K562 (cell line): ENCODE data around the gene BFSP2. TPM values are rescaled to one million over a fixed set of nuclear protein-coding genes. Genes with fewer than 3 reads are reported as not detected.

Experiments used
- ATAC-seq: fragments of 200-7000 bp; cut with Tn5 transposase; 3 replicates; pipeline ENCODE4 v1.9.1; 2020; ENCODE audit warnings: moderate library complexity
- BruUV-seq: library from RNA; stranded (reverse); fragments of 400-500 nt; replicated peaks from 2 replicates; lab custom pipeline; 2021; lab: Mats Ljungman, UMichigan
- CTCF ChIA-PET: fragments of 300-600 bp; formaldehyde crosslinking; extraction: SDS; loops from one replicate; lab custom pipeline; 2021; ENCODE audit warnings: low intra/inter-chr PET ratio; lab: Yijun Ruan, JAX
- POLR2A ChIA-PET: fragments of 300-600, 350-650 bp; sonication (Branson Sonifier 250); formaldehyde crosslinking; extraction: SDS; loops from one replicate; lab custom pipeline; 2021; ENCODE audit warnings: antibody characterized with exemption, inconsistent platforms; lab: Yijun Ruan, JAX
- DNase-seq, 4 experiments: peaks; one replicate each; pipeline versions ENCODE4 v3.0.0 to v3.0.0-alpha.2; 2011 to 2018; ENCODE audit warnings: low spot score in 3 of 4, mixed read lengths in 3 of 4; ENCODE audit errors: extremely low read depth in 1 of 4
- FAIRE-seq: peaks from 2 replicates; lab custom pipeline; 2011; peaks lifted over from hg19 to GRCh38; lab: Jason Lieb, UNC
- H2AFZ ChIP-seq: 2 replicates; pipeline ENCODE4 v1.6.0; 2011; ENCODE audit warnings: low read depth, low read length, control low read depth, inconsistent platforms
- H3K27ac ChIP-seq: fragments of 200-600 bp; 3 replicates; pipeline ENCODE4 v1.8.0; 2011; ENCODE audit warnings: low read depth, mild to moderate bottlenecking, control low read depth, inconsistent platforms, low read length, moderate library complexity, mixed read lengths; ENCODE audit errors: extremely low read depth
- H3K27me3 ChIP-seq, 2 experiments: fragments of 300-600 bp in 1 of 2; 2 replicates in 1 of 2; 3 replicates in 1 of 2; pipeline versions ENCODE4 v1.6.0 to v1.8.0; 2011; ENCODE audit warnings: inconsistent platforms in 2 of 2, low read length in 2 of 2, mild to moderate bottlenecking in 1 of 2, mixed read lengths in 1 of 2, moderate library complexity in 1 of 2; ENCODE audit not compliant: control insufficient read depth in 2 of 2, insufficient read depth in 2 of 2
- H3K36me3 ChIP-seq: fragments of 300-600 bp; 3 replicates; pipeline ENCODE4 v1.8.0; 2011; ENCODE audit warnings: mild to moderate bottlenecking, low read length, inconsistent platforms; ENCODE audit not compliant: control insufficient read depth, insufficient read depth
- H3K4me1 ChIP-seq, 2 experiments: fragments of 200-600 bp in 1 of 2; replicated peaks in 1 of 2; 2 replicates in 1 of 2; 3 replicates in 1 of 2; pipeline versions ENCODE4 v1.5.1 to v1.8.0; 2011; ENCODE audit warnings: inconsistent platforms in 2 of 2, low read length in 2 of 2, mild to moderate bottlenecking in 1 of 2, mixed read lengths in 1 of 2, moderate library complexity in 1 of 2; ENCODE audit not compliant: control insufficient read depth in 2 of 2, insufficient read depth in 2 of 2
- H3K4me2 ChIP-seq: 2 replicates; pipeline ENCODE4 v1.6.1; 2011; ENCODE audit warnings: low read length, control low read depth, inconsistent platforms, mixed read lengths; ENCODE audit not compliant: insufficient read depth
- H3K4me3 ChIP-seq: fragments of 200-600 bp; sonication (generic), shearing (Covaris generic); 2 replicates; pipeline ENCODE4 v1.5.1; 2016; ENCODE audit warnings: control low read depth, inconsistent platforms
- H3K79me2 ChIP-seq: fragments of 200-600 bp; 3 replicates; pipeline ENCODE4 v1.8.0; 2011; ENCODE audit warnings: low read length, inconsistent platforms; ENCODE audit not compliant: control insufficient read depth, insufficient read depth
- H3K9ac ChIP-seq, 2 experiments: 2 replicates each; pipeline versions ENCODE4 v1.6.0 to v1.6.1; 2011; ENCODE audit warnings: low read depth in 2 of 2, low read length in 2 of 2, control low read depth in 1 of 2, inconsistent platforms in 1 of 2, mild to moderate bottlenecking in 1 of 2, mixed read lengths in 1 of 2; ENCODE audit not compliant: insufficient read depth in 1 of 2
- H3K9me1 ChIP-seq: one replicate; pipeline ENCODE4 v1.6.0; 2011; ENCODE audit warnings: inconsistent platforms, mild to moderate bottlenecking, low read length, moderate library complexity; ENCODE audit not compliant: control insufficient read depth, insufficient read depth
- H3K9me3 ChIP-seq: replicated peaks from 2 replicates; pipeline ENCODE4 v1.5.1; 2011; ENCODE audit warnings: low read depth, low read length, inconsistent platforms; ENCODE audit not compliant: control insufficient read depth, insufficient read depth
- H4K20me1 ChIP-seq: replicated peaks from 2 replicates; pipeline ENCODE4 v1.6.1; 2011; ENCODE audit warnings: low read length, inconsistent platforms, mixed read lengths; ENCODE audit not compliant: control insufficient read depth, insufficient read depth
- CBFA2T2 ChIP-seq: fragments of 450-650 bp; conservative IDR thresholded peaks from 2 replicates; pipeline ENCODE4 v1.6.1; 2017; ENCODE audit warnings: mild to moderate bottlenecking
- HNRNPK ChIP-seq: fragments of 200-400 bp; formaldehyde crosslinking; IDR thresholded peaks from one replicate; pipeline ENCODE4 v1.6.1; 2018; ENCODE audit warnings: mild to moderate bottlenecking, low read depth, low read length; ENCODE audit not compliant: poor library complexity, severe bottlenecking
- JUND ChIP-seq, 2 experiments: IDR thresholded peaks; 2 replicates in 1 of 2; 3 replicates in 1 of 2; pipeline ENCODE4 v1.6.1; 2011; ENCODE audit warnings: borderline replicate concordance in 2 of 2, low read depth in 2 of 2, low read length in 2 of 2, improper control_type of control experiment in 1 of 2, missing biosample characterization in 1 of 2, missing genetic modification characterization in 1 of 2, missing genetic modification reagents in 1 of 2
- KLF6 ChIP-seq: fragments of 250-450 bp; sonication (Bioruptor Pico); IDR thresholded peaks from 2 replicates; pipeline ENCODE4 v1.4.0; 2020; ENCODE audit warnings: mild to moderate bottlenecking, moderate library complexity, borderline replicate concordance
- NFRKB ChIP-seq: fragments of 450-650 bp; IDR thresholded peaks from 2 replicates; pipeline ENCODE4 v1.6.1; 2016; ENCODE audit warnings: low read depth
- SMAD2 ChIP-seq: fragments of 150-350 bp; IDR thresholded peaks from 2 replicates; pipeline ENCODE4 v1.6.1; 2014; ENCODE audit warnings: low read depth, mild to moderate bottlenecking, low read length
- ZNF24 ChIP-seq: fragments of 450-650 bp; IDR thresholded peaks from 2 replicates; pipeline ENCODE4 v1.6.1; 2016
- ZNF699 ChIP-seq: fragments of 250-450 bp; sonication (Bioruptor Pico); IDR thresholded peaks from 2 replicates; pipeline ENCODE4 v1.8.0; 2021; ENCODE audit warnings: mild to moderate bottlenecking, moderate library complexity; ENCODE audit not compliant: insufficient replicate concordance
- WGBS: fragments of 100-300 bp; shearing (Covaris generic); methylation state at CpG from one replicate; pipeline ENCODE4 v1.1.6; 2016; ENCODE audit warnings: low coverage, mixed read lengths; ENCODE audit not compliant: insufficient coverage; ENCODE audit errors: missing lambda C conversion rate; 5-methylcytosine and 5-hydroxymethylcytosine counted together
- in situ Hi-C: fragments of 300-500 bp; cut with MboI; formaldehyde crosslinking; loops from 4 replicates; pipeline ENCODE4 v1.15.0; 2018; ENCODE audit warnings: inconsistent platforms, mixed read lengths
- intact Hi-C: fragments of 100-400 bp; cut with micrococcal nuclease; formaldehyde crosslinking; loops from 2 replicates; pipeline ENCODE4 v1.14.2; 2022
- polyA plus RNA-seq, 8 experiments: library from polyadenylated mRNA; depleted of rRNA in 4 of 8; stranded (reverse) in 5 of 8; unstranded in 3 of 8; fragments of >200 nt; fragmentation: Nextera tagmentation in 2 of 8; fragmentation: Illumina TruSeq in 1 of 8; extraction: Ambion mirVana in 2 of 8; extraction: Trizol in 1 of 8; gene quantifications; 2 replicates each; pipeline versions ENCODE4 v1.2.1 to v1.2.3, GENCODE V29; 2011 to 2014; ENCODE audit warnings: inconsistent platforms in 1 of 8, missing spikeins in 1 of 8
- total RNA-seq, 7 experiments: library from RNA; depleted of rRNA in 6 of 7; stranded (reverse); fragments of >200 nt in 6 of 7; fragmentation: Illumina TruSeq in 2 of 7; extraction: Trizol in 2 of 7; gene quantifications; 2 replicates each; pipeline versions ENCODE4 v1.2.1 to v1.2.3, GENCODE V29; 2011 to 2021; ENCODE audit warnings: low replicate concordance in 1 of 7
- TF ChIP-seq, protein P1 (sequence below): sonication (generic); formaldehyde crosslinking; IDR thresholded peaks from 2 replicates; pipeline ENCODE4 v1.8.1; 2023; ENCODE audit warnings: missing genetic modification reagents, mild to moderate bottlenecking, borderline replicate concordance
- TF ChIP-seq, protein P2 (sequence below): fragments of 250-450 bp; sonication (Bioruptor Pico); IDR thresholded peaks from 2 replicates; pipeline ENCODE4 v1.5.0; 2020; ENCODE audit warnings: mild to moderate bottlenecking, borderline replicate concordance
- TF ChIP-seq, protein P3 (sequence below), 2 experiments: fragments of 450-650 bp; IDR thresholded peaks; 2 replicates each; pipeline ENCODE4 v1.6.1; 2018; ENCODE audit warnings: mild to moderate bottlenecking in 2 of 2, low read depth in 1 of 2; ENCODE audit not compliant: partially characterized antibody in 2 of 2

BFSP2 gene
- total and polyA plus RNA-seq, 9 of the 15 experiments (the other 6 are each of a cell fraction or from before 2014, with no cell fraction given) = not detected

DNA sequence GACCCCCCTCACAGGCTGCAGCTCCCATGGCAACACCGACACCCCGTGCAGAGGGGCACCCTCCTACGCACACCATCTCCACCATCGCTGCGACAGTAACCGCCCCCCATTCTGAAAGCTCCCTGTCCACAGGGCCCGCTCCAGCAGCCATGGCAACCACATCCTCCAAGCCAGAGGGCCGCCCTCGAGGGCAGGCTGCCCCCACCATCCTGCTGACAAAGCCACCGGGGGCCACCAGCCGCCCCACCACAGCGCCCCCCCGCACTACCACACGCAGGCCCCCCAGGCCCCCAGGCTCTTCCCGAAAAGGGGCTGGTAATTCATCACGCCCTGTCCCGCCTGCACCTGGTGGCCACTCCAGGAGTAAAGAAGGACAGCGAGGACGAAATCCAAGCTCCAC, 19.9 kb upstream of the BFSP2 start:
- ChIA-PET CTCF (no interaction called here), POLR2A (no interaction called here)
- DNase-seq (no peak), ATAC-seq (no peak), FAIRE-seq (no peak)
- Histone ChIP-seq H3K9me1 (no peaks in the 10 kb centered on the region), H3K9ac (no peak overlapping the region), H3K79me2 (no peaks in the 10 kb centered on the region), H3K9me3 (no peaks in the 10 kb centered on the region), H3K36me3 (no peaks in the 10 kb centered on the region), H3K27ac (no peak overlapping the region), H3K4me3 (no peak overlapping the region), H3K4me1 (no peaks in the 10 kb centered on the region; a peak in 2 of 5 replicates), H3K4me2 (no peak overlapping the region), H4K20me1 (no peaks in the 10 kb centered on the region), H2AFZ (no peak overlapping the region), H3K27me3 (no peaks in the 10 kb centered on the region; a peak in 1 of 5 replicates)
- WGBS = 62% methylated on average over 8 of the region's 19 CpGs
- no TSS peak for BruUV-seq
- intact Hi-C loops = loop anchor here (5.0 kb wide), 2 partner anchors 42 to 723 kb away; partner anchors contain the start of gene ACAD11
- in situ Hi-C loops = loop anchor here (10.0 to 25.0 kb wide), 2 partner anchors 343 to 645 kb away; partner anchors contain the start of gene TMEM108
- TF ChIP-seq SMAD2 (no peak), HNRNPK (no peak), NFRKB (no peak), ZNF699 (CRISPR knock-in tag) (no peak), CBFA2T2 (no peak), JUND (IDR thresholded peaks at IDR 0.05; ENCODE audit: borderline replicate concordance, low read depth, low read length) (no peak), JUND (tag; IDR thresholded peaks at IDR 0.05; ENCODE audit: borderline replicate concordance, low read depth, low read length) (no peak), ZNF24 (no peak), KLF6 (CRISPR knock-in tag) (no peak)
- TF ChIP-seq, protein P1, sequence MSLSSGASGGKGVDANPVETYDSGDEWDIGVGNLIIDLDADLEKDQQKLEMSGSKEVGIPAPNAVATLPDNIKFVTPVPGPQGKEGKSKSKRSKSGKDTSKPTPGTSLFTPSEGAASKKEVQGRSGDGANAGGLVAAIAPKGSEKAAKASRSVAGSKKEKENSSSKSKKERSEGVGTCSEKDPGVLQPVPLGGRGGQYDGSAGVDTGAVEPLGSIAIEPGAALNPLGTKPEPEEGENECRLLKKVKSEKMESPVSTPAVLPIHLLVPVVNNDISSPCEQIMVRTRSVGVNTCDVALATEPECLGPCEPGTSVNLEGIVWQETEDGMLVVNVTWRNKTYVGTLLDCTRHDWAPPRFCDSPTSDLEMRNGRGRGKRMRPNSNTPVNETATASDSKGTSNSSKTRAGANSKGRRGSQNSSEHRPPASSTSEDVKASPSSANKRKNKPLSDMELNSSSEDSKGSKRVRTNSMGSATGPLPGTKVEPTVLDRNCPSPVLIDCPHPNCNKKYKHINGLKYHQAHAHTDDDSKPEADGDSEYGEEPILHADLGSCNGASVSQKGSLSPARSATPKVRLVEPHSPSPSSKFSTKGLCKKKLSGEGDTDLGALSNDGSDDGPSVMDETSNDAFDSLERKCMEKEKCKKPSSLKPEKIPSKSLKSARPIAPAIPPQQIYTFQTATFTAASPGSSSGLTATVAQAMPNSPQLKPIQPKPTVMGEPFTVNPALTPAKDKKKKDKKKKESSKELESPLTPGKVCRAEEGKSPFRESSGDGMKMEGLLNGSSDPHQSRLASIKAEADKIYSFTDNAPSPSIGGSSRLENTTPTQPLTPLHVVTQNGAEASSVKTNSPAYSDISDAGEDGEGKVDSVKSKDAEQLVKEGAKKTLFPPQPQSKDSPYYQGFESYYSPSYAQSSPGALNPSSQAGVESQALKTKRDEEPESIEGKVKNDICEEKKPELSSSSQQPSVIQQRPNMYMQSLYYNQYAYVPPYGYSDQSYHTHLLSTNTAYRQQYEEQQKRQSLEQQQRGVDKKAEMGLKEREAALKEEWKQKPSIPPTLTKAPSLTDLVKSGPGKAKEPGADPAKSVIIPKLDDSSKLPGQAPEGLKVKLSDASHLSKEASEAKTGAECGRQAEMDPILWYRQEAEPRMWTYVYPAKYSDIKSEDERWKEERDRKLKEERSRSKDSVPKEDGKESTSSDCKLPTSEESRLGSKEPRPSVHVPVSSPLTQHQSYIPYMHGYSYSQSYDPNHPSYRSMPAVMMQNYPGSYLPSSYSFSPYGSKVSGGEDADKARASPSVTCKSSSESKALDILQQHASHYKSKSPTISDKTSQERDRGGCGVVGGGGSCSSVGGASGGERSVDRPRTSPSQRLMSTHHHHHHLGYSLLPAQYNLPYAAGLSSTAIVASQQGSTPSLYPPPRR = no peak
- TF ChIP-seq, protein P2, sequence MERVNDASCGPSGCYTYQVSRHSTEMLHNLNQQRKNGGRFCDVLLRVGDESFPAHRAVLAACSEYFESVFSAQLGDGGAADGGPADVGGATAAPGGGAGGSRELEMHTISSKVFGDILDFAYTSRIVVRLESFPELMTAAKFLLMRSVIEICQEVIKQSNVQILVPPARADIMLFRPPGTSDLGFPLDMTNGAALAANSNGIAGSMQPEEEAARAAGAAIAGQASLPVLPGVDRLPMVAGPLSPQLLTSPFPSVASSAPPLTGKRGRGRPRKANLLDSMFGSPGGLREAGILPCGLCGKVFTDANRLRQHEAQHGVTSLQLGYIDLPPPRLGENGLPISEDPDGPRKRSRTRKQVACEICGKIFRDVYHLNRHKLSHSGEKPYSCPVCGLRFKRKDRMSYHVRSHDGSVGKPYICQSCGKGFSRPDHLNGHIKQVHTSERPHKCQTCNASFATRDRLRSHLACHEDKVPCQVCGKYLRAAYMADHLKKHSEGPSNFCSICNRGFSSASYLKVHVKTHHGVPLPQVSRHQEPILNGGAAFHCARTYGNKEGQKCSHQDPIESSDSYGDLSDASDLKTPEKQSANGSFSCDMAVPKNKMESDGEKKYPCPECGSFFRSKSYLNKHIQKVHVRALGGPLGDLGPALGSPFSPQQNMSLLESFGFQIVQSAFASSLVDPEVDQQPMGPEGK (CRISPR knock-in tag) = no peak
- TF ChIP-seq, protein P3, sequence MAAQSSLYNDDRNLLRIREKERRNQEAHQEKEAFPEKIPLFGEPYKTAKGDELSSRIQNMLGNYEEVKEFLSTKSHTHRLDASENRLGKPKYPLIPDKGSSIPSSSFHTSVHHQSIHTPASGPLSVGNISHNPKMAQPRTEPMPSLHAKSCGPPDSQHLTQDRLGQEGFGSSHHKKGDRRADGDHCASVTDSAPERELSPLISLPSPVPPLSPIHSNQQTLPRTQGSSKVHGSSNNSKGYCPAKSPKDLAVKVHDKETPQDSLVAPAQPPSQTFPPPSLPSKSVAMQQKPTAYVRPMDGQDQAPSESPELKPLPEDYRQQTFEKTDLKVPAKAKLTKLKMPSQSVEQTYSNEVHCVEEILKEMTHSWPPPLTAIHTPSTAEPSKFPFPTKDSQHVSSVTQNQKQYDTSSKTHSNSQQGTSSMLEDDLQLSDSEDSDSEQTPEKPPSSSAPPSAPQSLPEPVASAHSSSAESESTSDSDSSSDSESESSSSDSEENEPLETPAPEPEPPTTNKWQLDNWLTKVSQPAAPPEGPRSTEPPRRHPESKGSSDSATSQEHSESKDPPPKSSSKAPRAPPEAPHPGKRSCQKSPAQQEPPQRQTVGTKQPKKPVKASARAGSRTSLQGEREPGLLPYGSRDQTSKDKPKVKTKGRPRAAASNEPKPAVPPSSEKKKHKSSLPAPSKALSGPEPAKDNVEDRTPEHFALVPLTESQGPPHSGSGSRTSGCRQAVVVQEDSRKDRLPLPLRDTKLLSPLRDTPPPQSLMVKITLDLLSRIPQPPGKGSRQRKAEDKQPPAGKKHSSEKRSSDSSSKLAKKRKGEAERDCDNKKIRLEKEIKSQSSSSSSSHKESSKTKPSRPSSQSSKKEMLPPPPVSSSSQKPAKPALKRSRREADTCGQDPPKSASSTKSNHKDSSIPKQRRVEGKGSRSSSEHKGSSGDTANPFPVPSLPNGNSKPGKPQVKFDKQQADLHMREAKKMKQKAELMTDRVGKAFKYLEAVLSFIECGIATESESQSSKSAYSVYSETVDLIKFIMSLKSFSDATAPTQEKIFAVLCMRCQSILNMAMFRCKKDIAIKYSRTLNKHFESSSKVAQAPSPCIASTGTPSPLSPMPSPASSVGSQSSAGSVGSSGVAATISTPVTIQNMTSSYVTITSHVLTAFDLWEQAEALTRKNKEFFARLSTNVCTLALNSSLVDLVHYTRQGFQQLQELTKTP (IDR thresholded peaks at IDR 0.05; ENCODE audit: low read depth in 1 of 2, partially characterized antibody in 2 of 2) = no peak
